LNCAP (cell line): ENCODE measurements around the gene PFN1.

Source experiments
- CTCF ChIP-seq: fragments of 450-650 bp; IDR thresholded peaks from 2 replicates; pipeline ENCODE4 v1.5.1; 2017; ENCODE audit warnings: mild to moderate bottlenecking

PFN1 gene

GRCh38 chr17:4965311-4965986 lies 17.1 kb upstream of the PFN1 start:
- TF ChIP-seq CTCF, result no peak

GRCh38 chr17:4960279-4960922 lies 12.1 kb upstream of the PFN1 start:
- no peak for TF ChIP-seq CTCF

- TF ChIP-seq CTCF, result no peak
These were observed 11.1 kb upstream of the PFN1 start for GRCh38 chr17:4959261-4959965.

- no peak for TF ChIP-seq CTCF
These were observed 9.8 kb upstream of the PFN1 start for GRCh38 chr17:4958102-4958501.

GRCh38 chr17:4956493-4957061 lies 8.2 kb upstream of the PFN1 start:
- TF ChIP-seq CTCF, result no peak; the same call in 1 of the 2 replicates

GRCh38 chr17:4955091-4955490 lies 6.8 kb upstream of the PFN1 start:
- no peak for TF ChIP-seq CTCF

- TF ChIP-seq CTCF, result no peak
These were observed 5.2 kb upstream of the PFN1 start for GRCh38 chr17:4953451-4953961.
